Measurements from ENCODE around the gene PMEL.
"Not testable (repeated sequence)": the region's sequence is repeated elsewhere in the genome, so short reads cannot be mapped to it uniquely, and the experiment has no call there.

- not testable (repeated sequence) for TF ChIP-seq CTCF (IDR thresholded peaks at IDR 0.05); EZH2 (IDR thresholded peaks at IDR 0.05; ENCODE audit: borderline replicate concordance, insufficient read depth, low read depth, low read length, poor library complexity, severe bottlenecking)
Observed at GRCh38 chr12:55981882-55982281, 16.0 kb upstream of the PMEL start.
